CD14-positive monocyte (primary cell): ENCODE data around the gene ACSL6. TPM values are rescaled to one million over a fixed set of nuclear protein-coding genes. Genes with fewer than 3 reads are reported as not detected.

Experiments
- DNase-seq, 3 donors: peaks; one replicate each; pipeline ENCODE4 v3.0.0-alpha.2; 2011 to 2022
- H2AFZ ChIP-seq: 2 replicates; pipeline ENCODE4 v1.6.0; 2012; ENCODE audit warnings: mild to moderate bottlenecking, low read depth, low read length, inconsistent platforms; ENCODE audit not compliant: insufficient read depth, poor library complexity, severe bottlenecking
- H3K27ac ChIP-seq, 2 donors: 1 replicate in 1 of 2; 2 replicates in 1 of 2; pipeline ENCODE4 v1.5.1; 2012 to 2013; ENCODE audit warnings: low read length in 2 of 2, control low read depth in 1 of 2, inconsistent platforms in 1 of 2, low read depth in 1 of 2, mild to moderate bottlenecking in 1 of 2
- H3K27me3 ChIP-seq, 2 donors: one replicate each; pipeline versions ENCODE4 v1.6.0 to v1.6.1; 2011 to 2013; ENCODE audit warnings: low read length in 2 of 2; ENCODE audit not compliant: control insufficient read depth in 2 of 2, insufficient read depth in 2 of 2
- H3K36me3 ChIP-seq, 2 donors: replicated peaks in 1 of 2; 1 replicate in 1 of 2; 2 replicates in 1 of 2; pipeline versions ENCODE4 v1.5.1 to v1.6.1; 2012 to 2013; ENCODE audit warnings: low read length in 2 of 2, control low read depth in 1 of 2, inconsistent platforms in 1 of 2, mild to moderate bottlenecking in 1 of 2; ENCODE audit not compliant: insufficient read depth in 2 of 2, control insufficient read depth in 1 of 2
- H3K4me1 ChIP-seq, 2 donors: 1 replicate in 1 of 2; 2 replicates in 1 of 2; pipeline versions ENCODE4 v1.5.1 to v1.6.1; 2012 to 2013; ENCODE audit warnings: low read length in 2 of 2, control low read depth in 1 of 2, inconsistent platforms in 1 of 2, mild to moderate bottlenecking in 1 of 2, moderate library complexity in 1 of 2; ENCODE audit not compliant: insufficient read depth in 2 of 2, control insufficient read depth in 1 of 2
- H3K4me2 ChIP-seq: replicated peaks from 2 replicates; pipeline ENCODE3; 2012; ENCODE audit warnings: low read length, moderate library complexity, mild to moderate bottlenecking; ENCODE audit not compliant: poor library complexity, severe bottlenecking; ENCODE audit errors: extremely low read depth
- H3K4me3 ChIP-seq, 3 experiments: fragments of 200-600 bp in 1 of 3; sonication (generic) in 1 of 3; replicated peaks in 1 of 3; 1 replicate in 2 of 3; 2 replicates in 1 of 3; pipeline ENCODE4 v1.5.1; 2011 to 2013; ENCODE audit warnings: low read length in 3 of 3, mild to moderate bottlenecking in 3 of 3, control low read depth in 2 of 3, low read depth in 2 of 3, inconsistent platforms in 1 of 3, moderate library complexity in 1 of 3
- H3K79me2 ChIP-seq: 2 replicates; pipeline ENCODE4 v1.6.0; 2012; ENCODE audit warnings: mild to moderate bottlenecking, control low read depth, inconsistent platforms, low read length, moderate library complexity; ENCODE audit not compliant: insufficient read depth
- H3K9ac ChIP-seq: 2 replicates; pipeline ENCODE4 v1.6.0; 2017; ENCODE audit warnings: low read length, mild to moderate bottlenecking; ENCODE audit not compliant: insufficient read depth, poor library complexity, severe bottlenecking
- H3K9me3 ChIP-seq, 2 donors: replicated peaks in 1 of 2; 1 replicate in 1 of 2; 2 replicates in 1 of 2; pipeline versions ENCODE4 v1.5.1 to v1.6.1; 2012 to 2013; ENCODE audit warnings: low read length in 2 of 2, control low read depth in 1 of 2; ENCODE audit not compliant: control insufficient read depth in 1 of 2, insufficient read depth in 1 of 2
- H4K20me1 ChIP-seq: 2 replicates; pipeline ENCODE4 v1.6.0; 2012; ENCODE audit warnings: mild to moderate bottlenecking, low read length, control low read depth, moderate library complexity; ENCODE audit not compliant: insufficient read depth
- H3K27ac Mint-ChIP-seq, 7 donors: one replicate each; pipeline ENCODE4 v1.8.0; 2020; ENCODE audit warnings: mild to moderate bottlenecking in 7 of 7, mixed read lengths in 7 of 7, moderate library complexity in 6 of 7, inconsistent platforms in 2 of 7
- H3K27me3 Mint-ChIP-seq, 3 donors: one replicate each; pipeline ENCODE4 v1.8.0; 2021 to 2022; ENCODE audit warnings: low read depth in 3 of 3, mild to moderate bottlenecking in 3 of 3, mixed read lengths in 3 of 3, moderate library complexity in 3 of 3, inconsistent platforms in 1 of 3
- H3K36me3 Mint-ChIP-seq, 2 donors: one replicate each; pipeline ENCODE4 v1.8.0; 2020; ENCODE audit warnings: mixed read lengths in 2 of 2, inconsistent platforms in 1 of 2, mild to moderate bottlenecking in 1 of 2
- H3K4me1 Mint-ChIP-seq: one replicate; pipeline ENCODE4 v1.8.0; 2020; ENCODE audit warnings: mild to moderate bottlenecking, mixed read lengths
- H3K4me3 Mint-ChIP-seq, 2 donors: one replicate each; pipeline ENCODE4 v1.8.0; 2020; ENCODE audit warnings: mild to moderate bottlenecking in 2 of 2, mixed read lengths in 2 of 2, moderate library complexity in 1 of 2
- H3K9me3 Mint-ChIP-seq, 7 donors: one replicate each; pipeline ENCODE4 v1.8.0; 2020 to 2022; ENCODE audit warnings: mixed read lengths in 7 of 7, mild to moderate bottlenecking in 6 of 7, moderate library complexity in 6 of 7, inconsistent platforms in 2 of 7
- WGBS: methylation state at CpG from one replicate; pipeline ENCODE4 v1.1.5; 2013; ENCODE audit warnings: missing lambda C conversion rate; ENCODE audit not compliant: insufficient coverage; 5-methylcytosine and 5-hydroxymethylcytosine counted together
- intact Hi-C, 2 donors: fragments of 100-400 bp; cut with micrococcal nuclease; formaldehyde crosslinking; loops; one replicate each; pipeline versions ENCODE4 v1.15.0 to v1.15.1; 2023
- polyA plus RNA-seq, 3 donors: library from polyadenylated mRNA; depleted of rRNA in 1 of 3; unstranded in 2 of 3; stranded (reverse) in 1 of 3; fragments of 300-500 nt in 2 of 3; fragments of >200 nt in 1 of 3; fragmentation: Illumina TruSeq in 2 of 3; gene quantifications; 1 replicate in 2 of 3; 2 replicates in 1 of 3; pipeline ENCODE4 v1.2.3, GENCODE V29; 2012 to 2021
- TF ChIP-seq, protein P1 (sequence below): fragments of 200-600 bp; IDR thresholded peaks from one replicate; pipeline ENCODE4 v1.8.0; 2022; ENCODE audit warnings: antibody characterized with exemption, mild to moderate bottlenecking

Gene ACSL6
- polyA plus RNA-seq, 3 donors: 0.45 TPM; not detected in 2

DNA sequence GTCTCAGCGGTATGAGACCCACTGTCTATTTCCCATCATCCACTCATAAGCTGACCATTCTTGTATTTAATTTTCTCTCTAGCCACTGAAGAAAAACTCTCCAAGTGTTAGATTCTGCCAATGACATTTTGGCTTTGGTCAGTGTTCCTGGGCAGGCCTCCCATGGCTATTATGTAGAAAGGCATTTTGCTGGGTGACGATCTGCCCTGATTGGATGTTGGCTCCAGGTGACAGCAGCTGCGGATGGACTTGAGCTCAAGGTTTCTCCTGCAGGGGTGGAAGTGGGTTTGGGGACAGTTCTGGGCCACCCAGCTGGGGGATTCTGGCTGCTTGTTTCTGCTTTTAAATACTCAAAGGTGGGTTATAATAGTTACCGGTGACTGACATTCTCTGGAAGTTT is 31.6 kb downstream of the ACSL6 start:
- intact Hi-C loops: no loop called here
- H3K36me3 ChIP-seq: no peaks in the 10 kb centered on the region
- Mint-ChIP-seq H3K36me3 (no peaks in the 10 kb centered on the region), H3K27ac (no peak overlapping the region), H3K27me3 (peaks cover 6 to 8% (median 6%) of the 10 kb centered on the region in 3 donors), H3K4me3 (no peak overlapping the region), H3K4me1 (no peaks in the 10 kb centered on the region), H3K9me3 (no peaks in the 10 kb centered on the region)
- WGBS: 100% methylated on average over 3 of the region's 4 CpGs
- no peak overlapping the region for H3K27ac ChIP-seq
- H3K4me1 ChIP-seq: no peaks in the 10 kb centered on the region
- no peak overlapping the region for H3K4me2 ChIP-seq
- TF ChIP-seq, protein P1, sequence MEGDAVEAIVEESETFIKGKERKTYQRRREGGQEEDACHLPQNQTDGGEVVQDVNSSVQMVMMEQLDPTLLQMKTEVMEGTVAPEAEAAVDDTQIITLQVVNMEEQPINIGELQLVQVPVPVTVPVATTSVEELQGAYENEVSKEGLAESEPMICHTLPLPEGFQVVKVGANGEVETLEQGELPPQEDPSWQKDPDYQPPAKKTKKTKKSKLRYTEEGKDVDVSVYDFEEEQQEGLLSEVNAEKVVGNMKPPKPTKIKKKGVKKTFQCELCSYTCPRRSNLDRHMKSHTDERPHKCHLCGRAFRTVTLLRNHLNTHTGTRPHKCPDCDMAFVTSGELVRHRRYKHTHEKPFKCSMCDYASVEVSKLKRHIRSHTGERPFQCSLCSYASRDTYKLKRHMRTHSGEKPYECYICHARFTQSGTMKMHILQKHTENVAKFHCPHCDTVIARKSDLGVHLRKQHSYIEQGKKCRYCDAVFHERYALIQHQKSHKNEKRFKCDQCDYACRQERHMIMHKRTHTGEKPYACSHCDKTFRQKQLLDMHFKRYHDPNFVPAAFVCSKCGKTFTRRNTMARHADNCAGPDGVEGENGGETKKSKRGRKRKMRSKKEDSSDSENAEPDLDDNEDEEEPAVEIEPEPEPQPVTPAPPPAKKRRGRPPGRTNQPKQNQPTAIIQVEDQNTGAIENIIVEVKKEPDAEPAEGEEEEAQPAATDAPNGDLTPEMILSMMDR: no peak
- H2AFZ ChIP-seq: no peak overlapping the region
- no peaks in the 10 kb centered on the region for H3K9me3 ChIP-seq
- H3K79me2 ChIP-seq: no peaks in the 10 kb centered on the region
- H3K9ac ChIP-seq: no peak overlapping the region
- no peak overlapping the region for H3K4me3 ChIP-seq
- H4K20me1 ChIP-seq: no peaks in the 10 kb centered on the region
- DNase-seq: no peak
- no peaks in the 10 kb centered on the region for H3K27me3 ChIP-seq

DNA sequence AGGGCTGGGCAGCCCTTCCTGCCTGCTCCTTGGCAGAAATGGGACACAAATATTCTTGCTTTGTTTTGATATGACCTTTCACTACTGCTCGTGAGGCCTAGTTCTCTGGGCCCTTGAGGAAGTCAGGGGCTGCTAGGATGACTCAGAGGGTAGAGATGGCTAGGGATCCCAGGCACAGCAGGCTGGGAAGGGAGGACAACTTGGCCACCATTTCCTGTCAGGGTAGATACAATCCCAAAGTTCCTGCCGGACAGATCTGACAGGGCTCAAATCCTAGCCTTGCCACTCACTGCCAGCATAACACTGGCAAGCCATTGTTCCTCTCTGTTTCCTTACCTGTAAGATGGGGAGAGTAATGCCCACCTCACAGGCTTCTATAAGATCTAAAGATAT is 34.2 kb downstream of the ACSL6 start:
- intact Hi-C loops: no loop called here
- WGBS: 91% methylated on average over 1 of the region's 2 CpGs
- Mint-ChIP-seq H3K27ac (no peak overlapping the region), H3K9me3 (no peaks in the 10 kb centered on the region), H3K4me3 (no peak overlapping the region), H3K36me3 (no peaks in the 10 kb centered on the region), H3K27me3 (peaks cover 4 to 7% (median 6%) of the 10 kb centered on the region in 3 donors), H3K4me1 (no peaks in the 10 kb centered on the region)
- no peaks in the 10 kb centered on the region for H3K36me3 ChIP-seq
- no peak overlapping the region for H3K9ac ChIP-seq
- no peak overlapping the region for H3K4me2 ChIP-seq
- no peak overlapping the region for H3K27ac ChIP-seq
- no peaks in the 10 kb centered on the region for H3K79me2 ChIP-seq
- H2AFZ ChIP-seq: no peak overlapping the region
- H3K27me3 ChIP-seq: no peaks in the 10 kb centered on the region
- TF ChIP-seq, protein P1: no peak
- no peaks in the 10 kb centered on the region for H3K9me3 ChIP-seq
- H3K4me3 ChIP-seq: no peak overlapping the region
- no peaks in the 10 kb centered on the region for H3K4me1 ChIP-seq
- no peaks in the 10 kb centered on the region for H4K20me1 ChIP-seq
- no peak for DNase-seq
